Posterior vena cava (tissue), 2 donors: ENCODE measurements around the gene RERE. TPM values are rescaled to one million over a fixed set of nuclear protein-coding genes. Genes with fewer than 3 reads are reported as not detected.
"Not testable (repeated sequence)": the region's sequence is repeated elsewhere in the genome, so short reads cannot be mapped to it uniquely, and the experiment has no call there.

Source experiments
- DNase-seq: peaks from one replicate; pipeline ENCODE4 v3.0.0-alpha.2; 2020; ENCODE audit warnings: low spot score
- intact Hi-C, 2 donors: fragments of 100-400 bp; cut with DNase I; formaldehyde crosslinking; loops; one replicate each; pipeline versions ENCODE4 v1.14.1 to v1.14.2; 2022 to 2023
- total RNA-seq, 2 donors: library from RNA; stranded (reverse); fragmentation: NEBNext Ultra II Directional; extraction: Animal tissue kit (Norgen Biotek cat#: 25700); gene quantifications; one replicate each; pipeline ENCODE4 v1.2.1, GENCODE V29; 2021
- donor health status: DM: yes; HTN: yes; CAD: no.
- donor health status: DM: yes; HTN: yes; CAD: no.

RERE gene
- total RNA-seq, 2 donors from 2014 or later, result 94.9 to 116 TPM

DNA sequence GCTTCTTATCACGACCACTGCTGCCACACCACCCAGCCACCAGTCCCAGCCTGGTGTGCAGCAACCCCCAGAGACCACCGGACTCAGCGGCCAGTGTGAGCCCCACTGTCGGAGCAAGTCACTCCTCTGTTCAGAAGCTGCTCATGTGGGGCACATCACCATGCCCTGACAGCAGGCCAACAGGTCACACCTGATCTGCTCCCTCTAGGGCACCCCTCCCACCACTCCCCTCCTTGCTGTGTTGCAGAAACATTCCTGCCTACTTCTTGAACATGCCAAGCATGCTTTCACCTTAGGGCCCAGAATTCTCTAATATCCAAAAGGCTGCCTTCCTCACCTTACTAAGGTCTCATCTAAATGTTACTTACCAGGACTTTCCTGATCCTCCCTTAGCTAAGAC is 353.1 kb downstream of the RERE start:
- intact Hi-C loops, result loop anchor here in 1 of 2 donors (1.0 kb wide), 1 partner anchor 42 kb away; no protein-coding TSS in a partner anchor

DNA sequence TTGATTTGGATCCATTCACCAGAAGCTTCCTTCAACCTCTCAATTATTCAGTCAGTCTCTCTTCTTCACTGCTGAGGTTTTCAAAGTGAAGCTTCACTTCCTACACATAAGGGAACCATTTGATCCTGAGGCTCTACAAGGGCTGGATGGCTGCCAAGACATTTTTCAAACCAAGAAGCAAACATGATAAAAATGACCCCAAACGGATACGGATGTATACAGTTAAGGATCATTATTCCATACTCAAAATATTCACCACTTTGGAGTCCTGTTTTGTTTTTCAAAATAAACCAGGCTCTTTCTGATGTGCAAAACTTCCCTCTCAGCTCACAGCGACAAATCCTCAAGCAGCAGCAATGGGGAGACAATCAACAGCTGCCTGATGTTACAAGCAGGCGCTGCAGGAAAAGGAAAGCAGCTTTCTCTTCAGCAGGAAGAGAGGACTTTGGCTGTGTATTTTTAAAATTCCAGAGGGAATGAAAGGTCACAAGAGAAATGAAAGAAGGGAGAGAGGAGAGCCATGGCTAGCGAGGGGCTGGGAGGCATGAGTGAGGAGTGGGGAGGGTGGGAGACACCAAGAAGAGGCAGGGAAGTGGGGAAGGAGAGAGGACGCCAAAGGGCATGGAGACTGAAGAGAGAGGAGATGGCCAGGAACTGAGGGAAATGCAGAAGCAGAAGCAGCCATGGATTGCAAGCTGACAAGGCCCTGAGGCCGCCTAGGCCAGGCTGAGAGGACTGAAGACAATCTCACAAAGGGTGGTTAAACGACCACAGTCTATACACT is 354.1 kb downstream of the RERE start:
- no peak for DNase-seq
- intact Hi-C loops, result no loop called here

More for the DNA sequence above, 353.1 kb downstream of the RERE start:
- DNase-seq, result no peak

DNA sequence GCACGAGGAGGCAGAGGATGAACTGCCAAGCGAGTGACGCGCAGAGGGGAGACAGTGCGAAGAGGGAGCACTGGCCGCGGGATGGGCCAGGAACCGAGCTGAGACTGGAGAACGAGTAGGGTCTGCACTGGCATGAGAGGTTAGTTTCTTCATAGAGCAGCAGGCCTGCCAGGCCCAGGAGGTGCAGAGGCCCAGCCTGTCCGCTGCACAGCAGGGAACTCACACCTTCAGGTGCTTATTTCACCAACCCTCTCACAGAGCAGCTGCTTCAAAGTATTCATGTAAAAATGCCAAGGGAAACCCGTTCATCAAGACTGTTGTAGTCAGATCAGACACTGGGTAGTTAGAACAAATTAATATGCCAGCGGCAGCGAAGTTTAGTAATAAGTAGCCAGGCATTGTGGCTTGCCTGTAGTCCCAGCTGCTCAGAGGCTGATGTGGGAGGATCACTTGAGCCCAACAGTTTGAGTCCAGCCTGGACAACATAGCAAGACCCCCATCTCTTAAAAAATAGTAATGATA is 355.0 kb downstream of the RERE start:
- intact Hi-C loops, result no loop called here
- no peak for DNase-seq

DNA sequence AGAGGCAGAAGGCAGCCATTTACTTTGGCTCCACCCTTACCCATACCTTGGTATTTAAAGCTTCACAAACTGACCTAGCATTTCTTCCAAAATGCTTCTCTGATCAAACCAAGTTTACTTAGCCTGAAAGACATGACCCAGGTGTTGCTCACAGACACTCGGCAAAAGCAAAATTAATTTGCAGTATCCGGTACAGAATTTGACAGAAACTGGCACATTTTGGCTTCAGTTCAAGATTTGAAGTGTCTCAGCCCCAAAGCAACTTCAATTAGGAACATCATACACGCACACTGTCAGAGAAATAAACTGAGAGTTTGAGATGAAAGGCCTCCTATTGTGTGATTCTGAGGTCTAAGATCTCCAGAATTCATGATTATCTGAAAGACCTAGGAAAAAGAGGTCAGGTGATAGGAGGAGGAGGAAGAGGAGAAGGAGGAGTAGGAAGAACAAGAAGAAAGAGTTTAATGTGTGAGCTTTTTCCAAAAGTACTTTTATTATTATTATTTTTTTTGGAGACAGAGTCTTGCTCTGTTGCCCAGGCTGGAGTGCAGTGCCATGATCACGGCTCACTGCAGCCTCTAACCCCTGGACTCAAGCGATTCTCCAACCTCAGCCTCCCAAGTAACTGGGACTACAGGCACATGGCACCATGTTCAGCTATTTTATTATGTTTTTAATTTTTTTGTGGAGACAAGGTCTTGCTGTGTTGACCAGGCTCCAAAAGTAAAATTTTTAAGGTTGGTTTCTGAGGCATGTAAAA is 355.9 kb downstream of the RERE start:
- DNase-seq, result no peak
- intact Hi-C loops, result no loop called here

DNA sequence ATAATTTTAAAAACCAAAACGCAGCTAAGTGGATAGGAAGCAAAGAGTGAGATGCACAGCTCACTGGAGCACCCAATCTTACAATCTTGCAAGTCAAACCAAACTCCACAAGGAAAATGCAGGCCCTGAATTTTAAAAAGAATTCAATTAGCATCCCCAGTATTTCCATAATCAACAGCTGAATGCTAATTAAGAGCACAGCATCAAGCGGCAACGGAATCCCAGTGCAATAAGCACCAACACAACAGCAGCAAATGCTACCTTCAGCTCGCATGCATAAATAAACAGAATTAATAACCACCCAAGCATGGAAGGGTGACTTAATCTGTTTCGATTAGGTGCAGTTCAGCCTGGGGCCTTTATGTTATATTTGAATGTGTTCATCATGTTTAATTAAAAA is 356.7 kb downstream of the RERE start:
- intact Hi-C loops, result no loop called here
- no peak for DNase-seq

DNA sequence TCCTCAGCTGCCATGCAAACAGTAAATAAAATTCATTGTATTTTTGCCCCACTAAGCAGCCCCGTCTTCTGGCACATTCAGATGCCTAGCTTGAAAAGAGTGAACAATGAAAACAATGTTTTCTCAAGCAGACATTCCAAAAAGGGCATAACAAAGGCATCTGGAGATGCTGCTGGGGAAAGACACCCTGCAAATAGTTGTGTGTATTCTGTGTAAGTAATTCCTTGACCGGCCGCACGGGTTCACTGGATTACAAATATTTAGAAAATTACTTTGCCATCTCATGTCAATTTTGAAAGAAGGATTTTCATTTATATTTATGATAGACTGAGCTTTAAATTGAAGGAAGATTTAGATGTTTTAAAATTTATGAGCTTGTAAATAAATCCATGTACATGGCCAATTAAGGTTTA is 357.3 kb downstream of the RERE start:
- no peak for DNase-seq
- intact Hi-C loops, result no loop called here

DNA sequence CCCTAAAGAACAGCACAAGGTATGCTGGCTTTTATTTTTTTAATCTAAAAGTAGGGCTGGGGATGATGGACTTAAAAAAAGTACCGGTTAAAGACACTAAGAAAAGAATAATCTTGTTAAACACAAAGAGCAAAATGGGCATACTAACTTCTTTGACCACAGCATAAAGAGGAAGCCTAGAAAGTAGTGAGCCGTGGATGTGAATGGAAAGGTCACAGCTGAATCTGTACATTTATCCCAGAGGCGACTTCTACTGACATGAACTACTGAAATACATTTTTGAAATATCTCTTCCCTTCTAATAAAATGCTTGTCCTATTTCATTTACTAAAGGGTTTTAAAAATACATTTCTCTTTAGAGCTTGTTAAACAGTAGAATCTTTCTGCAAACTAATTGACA is 358.8 kb downstream of the RERE start:
- DNase-seq, result no peak
- intact Hi-C loops, result no loop called here

DNA sequence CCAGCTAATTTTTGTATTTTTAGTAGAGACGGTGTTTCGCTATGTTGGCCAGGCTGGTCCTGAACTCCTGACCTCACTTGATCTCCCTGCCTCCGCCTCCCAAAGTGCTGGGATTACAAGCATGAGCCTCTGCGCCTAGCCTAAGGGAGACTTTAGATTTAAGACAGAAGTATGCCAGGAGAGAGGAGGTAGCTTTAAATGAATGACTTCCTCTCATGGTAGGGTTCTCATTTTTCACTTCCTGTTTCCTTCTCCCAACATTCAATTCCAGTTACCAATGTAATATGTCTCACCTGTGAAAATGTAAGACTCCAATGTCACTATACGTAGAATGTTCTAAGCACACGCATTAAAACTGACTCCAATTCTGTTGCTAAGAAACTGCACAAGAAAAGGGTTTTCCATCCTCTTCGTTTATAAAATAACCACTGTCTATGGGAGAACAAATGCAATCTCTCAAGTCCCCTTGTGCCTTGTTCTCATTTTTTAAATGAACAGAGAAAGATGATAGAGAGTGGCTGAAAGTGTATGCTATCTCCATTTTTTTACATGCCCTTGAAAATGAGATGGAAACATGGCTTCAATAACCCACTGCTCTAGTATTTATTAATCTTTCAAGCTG is 359.6 kb downstream of the RERE start:
- DNase-seq, result no peak
- intact Hi-C loops, result no loop called here

DNA sequence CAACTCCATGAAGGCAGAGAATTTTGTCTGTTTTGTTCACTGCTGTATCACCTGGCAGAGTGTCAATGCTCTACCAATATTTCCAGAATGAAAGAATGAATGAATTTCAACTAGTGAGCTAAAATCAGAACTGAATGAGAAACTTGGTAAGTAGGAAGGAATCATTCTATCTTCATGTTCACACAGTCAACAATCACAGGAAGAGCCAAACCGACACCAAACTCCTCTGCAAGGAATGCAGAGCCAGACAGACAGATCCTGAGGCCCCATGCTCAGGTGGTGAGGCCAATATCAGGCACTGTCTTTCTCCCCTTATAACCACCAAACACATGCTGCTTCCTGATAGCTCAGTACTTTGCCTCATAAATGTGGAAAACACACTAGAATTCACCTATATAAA is 360.4 kb downstream of the RERE start:
- no peak for DNase-seq
- intact Hi-C loops, result no loop called here

DNA sequence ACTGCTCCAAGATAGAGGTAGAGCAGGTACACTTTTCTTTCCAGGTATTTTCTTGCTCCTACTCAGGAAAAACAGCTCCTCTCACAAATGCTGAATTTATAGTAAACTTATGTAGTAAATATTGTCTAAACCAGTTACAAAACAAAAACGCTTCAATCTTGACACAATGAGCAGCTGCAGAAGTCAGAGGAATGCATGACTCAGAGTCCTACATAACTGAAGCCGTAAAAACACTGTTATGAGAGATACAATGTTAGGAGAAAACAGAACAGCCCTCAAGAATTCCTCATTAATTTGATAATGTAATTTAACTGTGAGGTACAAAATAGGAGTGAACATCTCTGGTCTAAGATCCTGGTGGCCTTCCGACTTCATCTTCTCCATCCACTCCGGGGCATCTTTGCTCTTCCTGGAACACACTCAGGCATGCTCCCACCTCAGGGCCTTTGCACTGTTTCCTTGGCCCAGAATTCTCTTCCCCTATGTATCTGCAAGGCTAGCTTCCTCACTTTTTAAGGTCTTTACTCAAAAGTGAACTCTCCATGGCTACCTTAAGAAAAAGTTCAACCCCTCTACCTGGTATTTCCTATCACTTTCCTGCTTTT is 361.0 kb downstream of the RERE start:
- intact Hi-C loops, result no loop called here
- DNase-seq, result no peak

DNA sequence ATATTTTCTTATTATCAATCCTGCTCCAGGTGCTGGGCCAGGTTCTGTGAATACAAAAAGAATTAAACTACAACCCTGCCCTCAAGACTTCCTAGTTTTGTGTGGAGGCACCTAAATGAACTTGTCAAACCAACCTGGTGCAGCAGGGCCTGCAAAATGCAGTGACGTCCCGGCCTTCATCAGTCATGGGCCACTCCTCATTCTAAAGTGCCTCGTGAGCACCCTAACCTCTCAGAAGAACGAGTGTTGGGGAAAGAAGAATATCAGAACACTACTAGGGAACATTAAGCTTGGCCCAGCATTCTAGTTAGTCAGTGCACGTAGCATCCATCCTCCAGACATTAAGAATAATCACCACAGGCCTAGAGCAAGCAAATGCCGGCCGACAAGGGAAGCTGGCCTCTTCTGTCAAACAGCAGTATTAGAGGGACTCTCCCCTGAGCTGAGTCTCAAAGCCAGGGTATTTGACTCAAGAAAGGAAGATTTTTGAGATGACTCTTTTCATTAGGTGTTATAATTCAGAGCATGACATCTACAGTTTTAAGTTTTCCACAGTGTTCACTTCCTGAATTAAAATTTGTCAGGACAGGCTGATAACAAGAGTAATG is 361.6 kb downstream of the RERE start:
- intact Hi-C loops, result no loop called here
- DNase-seq, result no peak

DNA sequence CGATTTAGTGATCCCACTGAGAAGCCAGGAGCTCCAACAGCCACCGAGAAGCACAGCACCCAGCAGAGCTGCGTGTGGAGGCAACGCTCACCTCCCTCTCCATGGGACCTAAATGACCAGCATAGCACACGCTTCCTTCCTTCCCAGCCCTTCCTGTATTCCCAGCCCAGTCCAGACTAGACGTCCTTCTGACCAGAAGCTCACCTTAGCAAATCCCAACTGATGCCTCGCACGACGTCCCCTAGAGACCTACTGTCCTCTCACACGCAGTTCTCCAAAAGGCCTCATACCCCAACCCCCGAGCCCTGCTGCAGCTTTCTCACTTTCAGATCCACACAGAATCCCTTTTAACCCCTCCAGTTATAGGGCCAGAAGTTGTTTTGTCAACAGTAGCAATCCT is 367.1 kb downstream of the RERE start:
- DNase-seq, result no peak
- intact Hi-C loops, result no loop called here

DNA sequence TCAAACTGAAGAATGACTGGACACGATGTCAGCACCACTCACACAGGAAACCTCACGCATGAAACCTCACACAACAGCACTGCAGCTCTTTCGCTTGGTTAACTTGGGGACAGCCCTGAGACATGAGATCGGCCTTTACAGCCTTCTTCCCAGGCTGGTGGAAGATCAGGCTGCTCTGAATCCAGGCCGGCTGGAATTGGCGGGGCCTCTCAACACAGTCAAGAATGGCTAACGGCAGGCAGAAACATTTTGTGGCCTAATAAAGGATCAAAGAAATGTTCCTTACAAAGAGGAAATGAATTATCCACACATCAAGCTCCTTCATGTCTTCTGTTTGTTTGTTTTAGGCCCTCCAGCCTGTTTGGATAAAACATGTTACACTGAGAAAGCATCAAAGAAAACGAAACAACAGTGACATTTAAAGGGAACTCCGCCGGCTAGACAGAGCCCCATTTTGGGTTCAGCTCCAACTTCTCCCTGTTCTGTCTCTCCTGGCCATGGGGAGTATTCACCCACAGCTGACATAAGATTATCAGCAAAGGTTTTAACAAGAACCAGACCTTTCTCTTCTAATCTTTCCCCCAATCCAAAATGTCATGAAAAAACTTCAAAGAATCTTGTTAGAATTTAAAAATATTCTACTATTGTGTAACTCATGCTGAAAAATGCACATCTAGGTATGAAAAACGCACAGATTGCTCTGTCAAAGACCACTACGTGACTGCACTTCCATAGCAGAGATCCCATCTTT is 368.4 kb downstream of the RERE start:
- no peak for DNase-seq
- intact Hi-C loops, result no loop called here

DNA sequence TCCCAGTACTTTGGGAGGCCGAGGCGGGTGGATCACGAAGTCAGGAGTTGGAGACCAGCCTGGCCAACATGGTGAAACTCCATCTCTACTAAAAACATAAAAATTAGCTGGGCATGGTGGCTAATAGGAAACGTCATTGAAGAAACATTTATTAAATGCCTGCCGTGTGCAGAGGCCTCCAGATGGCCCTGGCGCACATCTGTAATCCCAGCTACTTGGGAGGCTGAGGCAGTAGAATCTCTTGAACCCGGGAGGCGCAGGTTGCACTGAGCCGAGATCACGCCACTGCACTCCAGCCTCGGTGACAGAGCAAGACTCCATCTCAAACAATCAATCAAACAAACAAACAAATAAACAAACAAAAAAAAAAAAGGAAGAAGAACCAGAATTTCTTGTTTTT is 368.9 kb downstream of the RERE start:
- intact Hi-C loops, result not testable (repeated sequence)

DNA sequence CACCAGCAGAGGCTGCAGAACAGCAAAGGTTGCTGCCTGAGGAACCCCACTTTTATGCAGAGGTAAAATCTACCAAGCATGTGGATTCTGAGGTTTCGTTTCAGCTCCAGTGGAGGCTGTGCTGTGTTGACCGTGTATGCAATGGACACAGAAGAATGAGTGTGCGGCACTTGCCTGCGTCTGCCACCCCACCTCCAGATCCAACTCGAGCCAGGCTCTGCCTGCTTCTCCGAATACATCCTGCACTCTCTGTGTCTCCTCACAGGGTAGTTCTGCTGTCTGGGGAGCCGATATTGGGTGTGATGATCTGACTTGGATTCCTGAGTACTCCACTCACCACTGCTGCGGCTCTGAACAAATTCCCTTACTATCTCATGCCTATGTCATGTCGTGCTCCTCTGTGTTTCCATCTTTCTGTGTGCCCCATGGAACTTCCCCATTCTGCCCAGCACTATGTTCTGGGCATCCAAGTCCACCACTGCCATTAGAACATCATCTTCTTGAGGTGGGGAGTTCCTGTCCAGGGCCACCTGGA is 369.8 kb downstream of the RERE start:
- intact Hi-C loops, result no loop called here

More for the DNA sequence above, 368.9 kb downstream of the RERE start:
- not testable (repeated sequence) for DNase-seq

DNA sequence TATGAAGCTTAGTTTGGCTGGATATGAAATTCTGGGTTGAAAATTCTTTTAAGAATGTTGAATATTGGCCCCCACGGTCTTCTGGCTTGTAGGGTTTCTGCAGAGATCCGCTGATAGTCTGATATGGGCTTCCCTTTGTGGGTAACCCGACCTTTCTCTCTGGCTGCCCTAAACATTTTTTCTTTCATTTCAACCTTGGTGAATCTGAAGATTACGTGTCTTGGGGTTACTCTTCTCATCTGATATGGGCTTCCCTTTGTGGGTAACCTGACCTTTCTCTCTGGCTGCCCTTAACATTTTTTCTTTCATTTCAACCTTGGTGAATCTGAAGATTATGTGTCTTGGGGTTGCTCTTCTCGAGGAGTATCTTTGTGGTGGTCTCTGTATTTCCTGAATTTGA is 371.3 kb downstream of the RERE start:
- DNase-seq, intact Hi-C loops: not testable (repeated sequence)

More for the DNA sequence above, 369.8 kb downstream of the RERE start:
- no peak for DNase-seq

DNA sequence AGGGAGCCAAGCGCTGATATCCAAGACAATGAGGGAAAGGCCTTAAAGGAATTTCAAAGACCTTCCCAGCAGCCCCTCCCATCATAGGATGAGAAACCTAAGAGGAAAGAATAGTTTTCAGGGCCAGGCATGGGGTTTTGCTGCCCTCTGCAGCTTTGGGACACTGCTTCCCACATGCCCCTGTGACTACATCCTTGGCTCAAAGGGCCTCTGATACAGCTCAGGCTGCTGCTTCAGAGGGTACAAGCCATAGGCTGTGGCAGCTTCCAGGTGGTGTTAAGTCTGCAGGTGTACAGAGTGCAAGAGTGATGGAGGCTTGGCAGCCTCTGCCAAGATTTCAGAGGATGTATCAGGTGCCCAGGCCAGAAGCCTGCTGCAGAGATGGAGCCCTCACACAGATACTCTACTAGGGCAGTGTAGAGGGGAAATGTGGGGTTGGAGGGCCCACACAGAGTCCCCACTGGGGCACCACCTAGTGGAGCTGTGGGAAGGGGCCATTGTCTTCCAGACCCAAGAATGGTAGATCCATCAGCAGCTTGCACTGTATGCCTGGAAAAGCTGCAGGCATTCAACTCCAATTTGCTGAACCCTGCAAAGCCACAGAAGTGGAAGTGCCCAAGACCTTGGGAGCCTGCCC is 373.8 kb downstream of the RERE start:
- no peak for DNase-seq
- intact Hi-C loops, result no loop called here

DNA sequence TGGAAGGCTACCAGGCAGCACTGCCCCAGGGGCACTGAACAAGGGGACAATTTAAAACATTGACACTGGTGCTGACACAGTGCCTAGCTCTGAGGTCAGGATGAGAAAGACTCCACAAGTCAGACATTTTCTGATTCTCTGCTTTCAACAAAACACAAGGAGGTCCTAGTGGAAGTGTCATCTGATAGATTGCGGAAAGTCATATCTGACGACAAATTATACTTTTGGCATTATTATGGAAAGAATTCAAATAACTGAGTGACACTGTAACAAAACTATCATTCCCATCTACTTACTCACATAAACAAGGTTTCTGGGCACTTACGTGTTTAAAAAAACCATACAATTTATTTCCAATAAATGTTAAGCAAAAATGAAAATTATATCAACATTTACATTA is 376.0 kb downstream of the RERE start:
- intact Hi-C loops, result no loop called here
- DNase-seq, result no peak
